ENCODE results near the gene GALNT2.

- TF ChIP-seq CTCF (IDR thresholded peaks at IDR 0.05) = no peak
- no peak for TF ChIP-seq POLR2A (IDR thresholded peaks at IDR 0.05)
- no peak for TF ChIP-seq EP300 (IDR thresholded peaks at IDR 0.05)
- TF ChIP-seq POLR2AphosphoS5 (IDR thresholded peaks at IDR 0.05) = no peak
Observed at GRCh38 chr1:230319014-230319747, 252.1 kb downstream of the GALNT2 start.
